GM12878 (cell line): Measurements from ENCODE around the gene PLOD3. TPM values are rescaled to one million over a fixed set of nuclear protein-coding genes. Genes with fewer than 3 reads are reported as not detected.

Experiments
- ATAC-seq: fragments of 200-7000 bp; cut with Tn5 transposase; 3 replicates; pipeline ENCODE4 v1.9.1; 2020; ENCODE audit warnings: mild to moderate bottlenecking, moderate library complexity
- BruUV-seq: library from RNA; stranded (reverse); fragments of 400-500 nt; replicated peaks from 2 replicates; lab custom pipeline; 2021; lab: Mats Ljungman, UMichigan
- CTCF ChIA-PET: fragments of 300-600 bp; sonication (Branson Sonifier 250); formaldehyde crosslinking; extraction: SDS; loops from one replicate; lab custom pipeline; 2021; ENCODE audit warnings: inconsistent platforms; lab: Yijun Ruan, JAX
- POLR2A ChIA-PET: fragments of 350-600 bp; formaldehyde crosslinking; extraction: SDS; loops from one replicate; lab custom pipeline; 2021; ENCODE audit warnings: inconsistent platforms; lab: Charles Lee
- RAD21 ChIA-PET: fragments of 300-600 bp; sonication (Branson Sonifier 250); formaldehyde crosslinking; loops from one replicate; lab custom pipeline; 2023; ENCODE audit warnings: antibody characterized with exemption; ENCODE audit not compliant: unreplicated experiment; lab: Charles Lee
- SMC1A ChIA-PET: fragments of 300-600 bp; sonication (Branson Sonifier 250); formaldehyde crosslinking; loops from one replicate; lab custom pipeline; 2023; ENCODE audit not compliant: unreplicated experiment, uncharacterized antibody; lab: Charles Lee
- DNase-seq: peaks from one replicate; pipeline ENCODE4 v3.0.0-alpha.2; 2011; ENCODE audit warnings: low read depth, low spot score
- FAIRE-seq: peaks from 3 replicates; lab custom pipeline; 2011; peaks lifted over from hg19 to GRCh38; lab: Jason Lieb, UNC
- H2AFZ ChIP-seq: 2 replicates; pipeline ENCODE4 v1.6.0; 2011; ENCODE audit warnings: low read depth, low read length, control low read depth; ENCODE audit not compliant: control insufficient read depth
- H3K27ac ChIP-seq: 2 replicates; pipeline ENCODE4 v1.5.1; 2011; ENCODE audit warnings: control low read depth; ENCODE audit not compliant: control insufficient read depth, insufficient read depth
- H3K27me3 ChIP-seq, 2 experiments: replicated peaks in 1 of 2; 2 replicates each; pipeline versions ENCODE4 v1.6.0 to v1.6.1; 2011; ENCODE audit warnings: low read length in 1 of 2; ENCODE audit not compliant: control insufficient read depth in 2 of 2, insufficient read depth in 2 of 2
- H3K36me3 ChIP-seq, 2 experiments: 2 replicates each; pipeline ENCODE4 v1.5.1; 2011; ENCODE audit warnings: low read length in 1 of 2; ENCODE audit not compliant: control insufficient read depth in 2 of 2, insufficient read depth in 2 of 2
- H3K4me1 ChIP-seq: 2 replicates; pipeline ENCODE4 v1.6.1; 2011; ENCODE audit warnings: mild to moderate bottlenecking, low read length, moderate library complexity, mixed read lengths; ENCODE audit not compliant: control insufficient read depth, insufficient read depth
- H3K4me2 ChIP-seq: 2 replicates; pipeline ENCODE4 v1.6.0; 2011; ENCODE audit warnings: control low read depth; ENCODE audit not compliant: control insufficient read depth, insufficient read depth
- H3K4me3 ChIP-seq: fragments of 200-600 bp; sonication (generic); 2 replicates; pipeline ENCODE4 v1.5.1; 2016
- H3K79me2 ChIP-seq: 2 replicates; pipeline ENCODE4 v1.6.0; 2011; ENCODE audit warnings: low read length; ENCODE audit not compliant: control insufficient read depth, insufficient read depth
- H3K9ac ChIP-seq: 2 replicates; pipeline ENCODE4 v1.8.0; 2011; ENCODE audit warnings: low read length, control low read depth, mixed read lengths; ENCODE audit not compliant: control insufficient read depth, insufficient read depth
- H3K9me3 ChIP-seq: replicated peaks from 3 replicates; pipeline ENCODE4 v1.5.1; 2011; ENCODE audit warnings: mild to moderate bottlenecking, low read length; ENCODE audit not compliant: control insufficient read depth, insufficient read depth
- H4K20me1 ChIP-seq: 2 replicates; pipeline ENCODE4 v1.6.0; 2011; ENCODE audit not compliant: control insufficient read depth, insufficient read depth
- CREM ChIP-seq: IDR thresholded peaks from 2 replicates; pipeline ENCODE4 v1.6.1; 2014; ENCODE audit warnings: antibody characterized with exemption, low read depth
- HDAC6 ChIP-seq: fragments of 200-600 bp; sonication (generic); IDR thresholded peaks from one replicate; pipeline ENCODE4 v1.8.0; 2017; ENCODE audit warnings: antibody characterized with exemption; ENCODE audit not compliant: unreplicated experiment
- NFYB ChIP-seq: IDR thresholded peaks from 2 replicates; pipeline ENCODE4 v1.6.1; 2011; ENCODE audit warnings: low read depth, mild to moderate bottlenecking, low read length, improper control_type of control experiment, moderate library complexity; ENCODE audit not compliant: insufficient read depth
- SMARCA5 ChIP-seq: fragments of 450-650 bp; IDR thresholded peaks from 2 replicates; pipeline ENCODE4 v1.6.1; 2017; ENCODE audit warnings: mild to moderate bottlenecking
- ZNF207 ChIP-seq: fragments of 450-650 bp; IDR thresholded peaks from 2 replicates; pipeline ENCODE4 v1.6.1; 2014; ENCODE audit warnings: antibody characterized with exemption, mild to moderate bottlenecking, borderline replicate concordance
- WGBS: methylation state at CpG from one replicate; pipeline ENCODE4 v1.1.6; 2016; ENCODE audit warnings: low lambda C conversion rate; ENCODE audit not compliant: insufficient replicate concordance, insufficient coverage; ENCODE audit errors: missing lambda C conversion rate; 5-methylcytosine and 5-hydroxymethylcytosine counted together
- in situ Hi-C: fragments of 300-500 bp; cut with MboI; formaldehyde crosslinking; loops from 9 replicates; pipeline ENCODE4 v1.14.3; 2018; ENCODE audit warnings: mixed read lengths
- intact Hi-C: fragments of 100-400 bp; cut with micrococcal nuclease; formaldehyde crosslinking; loops from one replicate; pipeline ENCODE4 v1.14.2; 2022; ENCODE audit not compliant: unreplicated experiment
- polyA plus RNA-seq, 11 experiments: library from polyadenylated mRNA; depleted of rRNA in 4 of 11; unstranded in 6 of 11; stranded (reverse) in 5 of 11; fragments of >200 nt; fragmentation: Nextera tagmentation in 4 of 11; fragmentation: Illumina TruSeq in 1 of 11; extraction: Ambion mirVana in 4 of 11; extraction: Trizol in 1 of 11; gene quantifications; 1 replicate in 1 of 11; 2 replicates in 10 of 11; pipeline versions ENCODE4 v1.2.1 to v1.2.3, GENCODE V29; 2011 to 2016; ENCODE audit warnings: inconsistent platforms in 2 of 11, missing spikeins in 2 of 11, low read depth in 1 of 11
- total RNA-seq, 4 experiments: library from RNA; depleted of rRNA in 3 of 4; stranded (reverse); fragments of >200 nt in 3 of 4; fragmentation: Illumina TruSeq in 1 of 4; extraction: Trizol in 1 of 4; gene quantifications; 2 replicates each; pipeline versions ENCODE4 v1.2.1 to v1.2.3, GENCODE V29; 2013 to 2021
- TF ChIP-seq, protein P1 (sequence below): IDR thresholded peaks from 2 replicates; pipeline ENCODE4 v1.6.1; 2012; ENCODE audit warnings: low read depth, low read length, improper control_type of control experiment
- TF ChIP-seq, protein P2 (sequence below): IDR thresholded peaks from 2 replicates; pipeline ENCODE4 v1.6.1; 2011; ENCODE audit warnings: low read depth, mild to moderate bottlenecking, low read length, moderate library complexity, borderline replicate concordance; ENCODE audit errors: extremely low read depth

PLOD3 gene
- total and polyA plus RNA-seq, 10 of the 15 experiments (the other 5 are each of a cell fraction or from before 2014, with no cell fraction given) = 0.53 to 27.8 (median 15.1) TPM

DNA sequence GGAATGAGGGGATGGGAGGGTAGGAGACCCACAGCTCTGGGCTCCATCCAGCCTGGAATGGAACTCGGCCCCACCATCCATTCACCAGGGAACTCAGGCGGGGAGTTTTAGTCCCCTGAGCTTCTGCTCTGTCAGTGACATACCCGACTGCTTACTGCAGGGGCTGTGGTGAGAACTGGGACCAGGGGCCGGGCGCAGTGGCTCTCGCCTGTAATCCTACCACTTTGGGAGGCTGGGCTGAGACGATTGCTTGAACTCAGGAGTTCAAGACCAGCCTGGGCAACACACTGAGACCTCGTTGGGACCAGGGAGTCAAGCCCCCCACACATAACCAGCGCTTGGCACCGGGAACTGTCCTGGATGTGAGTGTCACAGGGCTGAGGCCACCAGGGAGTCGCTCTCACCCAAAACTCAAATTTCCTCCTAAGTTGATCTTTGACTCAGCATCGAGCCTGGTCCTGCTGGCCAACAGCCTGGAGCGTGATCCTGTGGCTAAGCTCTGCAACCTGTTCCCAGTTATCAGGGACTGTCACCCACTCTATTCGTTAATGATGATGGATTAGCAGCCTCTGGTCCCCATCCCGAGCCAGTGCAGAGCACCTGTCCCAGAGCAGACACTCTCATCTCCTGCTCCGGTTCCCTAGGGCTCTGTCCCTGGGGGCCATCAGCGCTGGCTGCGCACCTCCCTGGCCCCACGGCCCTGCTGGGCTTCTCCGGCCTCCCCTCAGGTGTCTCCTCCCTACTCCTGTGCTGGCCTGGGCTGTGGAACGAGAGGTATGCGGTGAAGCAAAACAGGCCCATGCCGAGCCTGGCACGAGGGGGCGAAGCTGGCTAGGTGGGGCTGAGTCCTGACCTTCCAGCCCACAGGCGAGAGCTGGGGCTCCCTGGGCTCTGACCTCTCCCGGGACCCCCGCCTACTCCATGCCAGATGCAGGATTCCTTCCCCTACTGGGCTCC, 21.1 kb upstream of the PLOD3 start:
- DNase-seq (no peak), ATAC-seq (no peak), FAIRE-seq (no peak)
- H4K20me1 ChIP-seq = no peaks in the 10 kb centered on the region
- no peak overlapping the region for H2AFZ ChIP-seq
- H3K4me3 ChIP-seq = no peak overlapping the region
- H3K27me3 ChIP-seq = no peaks in the 10 kb centered on the region
- intact Hi-C loops (no loop called here), in situ Hi-C loops (no loop called here)
- H3K4me1 ChIP-seq = peaks cover 1% of the 10 kb centered on the region; the same call in 1 of the 2 replicates
- WGBS = 82% methylated on average over 28 of the region's 28 CpGs
- no peak overlapping the region for H3K9ac ChIP-seq
- H3K79me2 ChIP-seq = peaks cover 4% of the 10 kb centered on the region
- CTCF ChIA-PET = interaction anchor here (1.6 kb wide), 1 partner anchor 95 kb away, joined by 4 read pairs; no protein-coding TSS in a partner anchor
- TF ChIP-seq CREM = no peak
- TF ChIP-seq, protein P1, sequence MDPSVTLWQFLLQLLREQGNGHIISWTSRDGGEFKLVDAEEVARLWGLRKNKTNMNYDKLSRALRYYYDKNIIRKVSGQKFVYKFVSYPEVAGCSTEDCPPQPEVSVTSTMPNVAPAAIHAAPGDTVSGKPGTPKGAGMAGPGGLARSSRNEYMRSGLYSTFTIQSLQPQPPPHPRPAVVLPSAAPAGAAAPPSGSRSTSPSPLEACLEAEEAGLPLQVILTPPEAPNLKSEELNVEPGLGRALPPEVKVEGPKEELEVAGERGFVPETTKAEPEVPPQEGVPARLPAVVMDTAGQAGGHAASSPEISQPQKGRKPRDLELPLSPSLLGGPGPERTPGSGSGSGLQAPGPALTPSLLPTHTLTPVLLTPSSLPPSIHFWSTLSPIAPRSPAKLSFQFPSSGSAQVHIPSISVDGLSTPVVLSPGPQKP = no peak
- TF ChIP-seq HDAC6 = no peak
- TF ChIP-seq, protein P2, sequence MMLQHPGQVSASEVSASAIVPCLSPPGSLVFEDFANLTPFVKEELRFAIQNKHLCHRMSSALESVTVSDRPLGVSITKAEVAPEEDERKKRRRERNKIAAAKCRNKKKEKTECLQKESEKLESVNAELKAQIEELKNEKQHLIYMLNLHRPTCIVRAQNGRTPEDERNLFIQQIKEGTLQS = no peak
- TF ChIP-seq ZNF207 = no peak
- no peak for TF ChIP-seq SMARCA5
- TF ChIP-seq NFYB = no peak
- no TSS peak for BruUV-seq
- SMC1A ChIA-PET = no interaction called here
- no peaks in the 10 kb centered on the region for H3K9me3 ChIP-seq
- H3K36me3 ChIP-seq = peaks cover 4 to 14% of the 10 kb centered on the region in 2 experiments; a peak in 3 of 4 replicates
- POLR2A ChIA-PET = interaction anchor here (0.5 kb wide), 1 partner anchor 12 kb away, joined by 4 read pairs; no protein-coding TSS in a partner anchor
- no peak overlapping the region for H3K4me2 ChIP-seq
- RAD21 ChIA-PET = interaction anchor here (1.1 kb wide), 1 partner anchor 94 kb away, joined by 7 read pairs; no protein-coding TSS in a partner anchor
- no peak overlapping the region for H3K27ac ChIP-seq
